SK-N-SH (cell line): ENCODE measurements around the gene DACH1. TPM values are rescaled to one million over a fixed set of nuclear protein-coding genes. Genes with fewer than 3 reads are reported as not detected.

ENCODE experiments used
- CTCF ChIA-PET: fragments of 300-600, 350-600 bp; formaldehyde crosslinking; extraction: SDS; loops from one replicate; lab custom pipeline; 2021; lab: Yijun Ruan, JAX
- POLR2A ChIA-PET: fragments of 350-600 bp; sonication (Branson Sonifier 250); formaldehyde crosslinking; extraction: SDS; loops from one replicate; lab custom pipeline; 2020; ENCODE audit warnings: antibody characterized with exemption, inconsistent platforms; lab: Yijun Ruan, JAX
- DNase-seq: peaks from one replicate; pipeline ENCODE4 v3.0.0; 2012
- H2AFZ ChIP-seq: fragments of 200-600 bp; sonication (generic); 2 replicates; pipeline ENCODE4 v1.8.1; 2016; ENCODE audit warnings: antibody characterized with exemption, mild to moderate bottlenecking, low read depth
- H3F3A ChIP-seq: fragments of 200-600 bp; sonication (generic); replicated peaks from 2 replicates; pipeline ENCODE3; 2016; ENCODE audit warnings: antibody characterized with exemption, mild to moderate bottlenecking; ENCODE audit not compliant: insufficient read depth
- H3K27ac ChIP-seq, 2 experiments: fragments of 200-500 bp in 1 of 2; fragments of 200-600 bp in 1 of 2; sonication (Bioruptor generic) in 1 of 2; sonication (generic), shearing (Covaris generic) in 1 of 2; 2 replicates each; pipeline versions ENCODE4 v1.5.1 to v1.6.1; 2014 to 2016; ENCODE audit warnings: low read depth in 2 of 2, inconsistent platforms in 1 of 2, low read length in 1 of 2, mild to moderate bottlenecking in 1 of 2, mixed read lengths in 1 of 2
- H3K27me3 ChIP-seq: fragments of 200-600 bp; sonication (generic), shearing (Covaris generic); 2 replicates; pipeline ENCODE4 v1.6.1; 2016; ENCODE audit warnings: mixed run types; ENCODE audit not compliant: insufficient read depth
- H3K36me3 ChIP-seq, 2 experiments: fragments of 200-500 bp in 1 of 2; fragments of 200-600 bp in 1 of 2; sonication (Bioruptor generic) in 1 of 2; sonication (generic) in 1 of 2; replicated peaks in 1 of 2; 2 replicates each; pipeline versions ENCODE3 to v1.5.1; 2014 to 2016; ENCODE audit warnings: low read length in 1 of 2, mild to moderate bottlenecking in 1 of 2; ENCODE audit not compliant: insufficient read depth in 2 of 2, control insufficient read depth in 1 of 2
- H3K4me1 ChIP-seq, 2 experiments: fragments of 200-500 bp in 1 of 2; fragments of 200-600 bp in 1 of 2; sonication (Bioruptor generic) in 1 of 2; sonication (generic), shearing (Covaris generic) in 1 of 2; 2 replicates each; pipeline versions ENCODE4 v1.5.1 to v1.6.1; 2014 to 2016; ENCODE audit warnings: low read depth in 1 of 2, low read length in 1 of 2, mixed run types in 1 of 2; ENCODE audit not compliant: insufficient read depth in 2 of 2, control insufficient read depth in 1 of 2
- H3K4me2 ChIP-seq: fragments of 200-600 bp; sonication (generic), shearing (Covaris generic); 2 replicates; pipeline ENCODE4 v1.6.1; 2017; ENCODE audit warnings: mixed run types
- H3K4me3 ChIP-seq, 2 experiments: fragments of 200-500 bp in 1 of 2; fragments of 200-600 bp in 1 of 2; sonication (Bioruptor generic) in 1 of 2; sonication (generic), shearing (Covaris generic) in 1 of 2; 2 replicates each; pipeline versions ENCODE4 v1.5.1 to v1.8.1; 2014 to 2016; ENCODE audit warnings: low read depth in 2 of 2, inconsistent platforms in 1 of 2, low read length in 1 of 2, mild to moderate bottlenecking in 1 of 2, mixed read lengths in 1 of 2, moderate library complexity in 1 of 2
- H3K79me2 ChIP-seq: fragments of 200-600 bp; sonication (generic); 2 replicates; pipeline ENCODE4 v1.8.1; 2017; ENCODE audit warnings: mild to moderate bottlenecking; ENCODE audit not compliant: insufficient read depth
- H3K9ac ChIP-seq: fragments of 200-600 bp; sonication (generic); 2 replicates; pipeline ENCODE4 v1.6.1; 2017; ENCODE audit warnings: mixed run types
- H3K9me2 ChIP-seq: fragments of 200-600 bp; sonication (generic); 2 replicates; pipeline ENCODE4 v1.6.1; 2017; ENCODE audit warnings: mixed run types
- H3K9me3 ChIP-seq: fragments of 200-600 bp; sonication (generic); 2 replicates; pipeline ENCODE4 v1.6.1; 2017; ENCODE audit warnings: mixed run types, mild to moderate bottlenecking, moderate library complexity
- H4K20me1 ChIP-seq: fragments of 200-600 bp; sonication (generic); 2 replicates; pipeline ENCODE4 v1.6.1; 2017; ENCODE audit warnings: mild to moderate bottlenecking, mixed run types; ENCODE audit not compliant: insufficient read depth
- FOXJ3 ChIP-seq: sonication (generic); formaldehyde crosslinking; IDR thresholded peaks from 2 replicates; pipeline ENCODE4 v1.5.1; 2020; ENCODE audit warnings: mild to moderate bottlenecking, missing genetic modification reagents
- GATA2 ChIP-seq: sonication (generic); formaldehyde crosslinking; IDR thresholded peaks from 2 replicates; pipeline ENCODE4 v1.5.0; 2020; ENCODE audit warnings: mild to moderate bottlenecking, missing genetic modification reagents
- RAD21 ChIP-seq: IDR thresholded peaks from 2 replicates; pipeline ENCODE4 v1.6.1; 2012; ENCODE audit warnings: mild to moderate bottlenecking, low read length
- SMC3 ChIP-seq: IDR thresholded peaks from 2 replicates; pipeline ENCODE4 v1.6.1; 2012; ENCODE audit warnings: low read depth, low read length, improper control_type of control experiment
- TAF1 ChIP-seq: IDR thresholded peaks from 2 replicates; pipeline ENCODE4 v1.6.1; 2012; ENCODE audit warnings: low read depth, mild to moderate bottlenecking, low read length, moderate library complexity, borderline replicate concordance
- TEAD4 ChIP-seq: IDR thresholded peaks from 2 replicates; pipeline ENCODE4 v1.4.0; 2012; ENCODE audit warnings: mild to moderate bottlenecking, borderline replicate concordance; ENCODE audit not compliant: insufficient read depth
- WGBS: methylation state at CpG from one replicate; pipeline ENCODE4 v1.1.6; 2017; ENCODE audit warnings: low lambda C conversion rate; 5-methylcytosine and 5-hydroxymethylcytosine counted together
- polyA plus RNA-seq, 3 experiments: library from polyadenylated mRNA; depleted of rRNA; stranded (reverse); fragments of >200 nt; gene quantifications; 2 replicates each; pipeline ENCODE4 v1.2.3, GENCODE V29; 2012
- TF ChIP-seq, protein P1 (sequence below): fragments of 150-350 bp; IDR thresholded peaks from 2 replicates; pipeline ENCODE4 v1.6.1; 2017; ENCODE audit warnings: antibody characterized with exemption, low read length, low read depth, borderline replicate concordance
- TF ChIP-seq, protein P2 (sequence below): IDR thresholded peaks from 2 replicates; pipeline ENCODE4 v1.4.0; 2012; ENCODE audit warnings: low read depth
- TF ChIP-seq, protein P3 (sequence below): IDR thresholded peaks from 2 replicates; pipeline ENCODE4 v1.4.0; 2012; ENCODE audit warnings: low read depth, borderline replicate concordance
- TF ChIP-seq, protein P4 (sequence below): IDR thresholded peaks from 2 replicates; pipeline ENCODE4 v1.4.0; 2012; ENCODE audit warnings: low read depth, borderline replicate concordance
- TF ChIP-seq, protein P5 (sequence below): fragments of 200-600 bp; sonication (generic); IDR thresholded peaks from 2 replicates; pipeline ENCODE4 v1.6.1; 2017; ENCODE audit warnings: antibody characterized with exemption, mild to moderate bottlenecking, moderate library complexity

The DACH1 gene
- polyA plus RNA-seq, 1 of the 3 experiments (the other 2 are of a cell fraction), result 0.21 TPM

DNA sequence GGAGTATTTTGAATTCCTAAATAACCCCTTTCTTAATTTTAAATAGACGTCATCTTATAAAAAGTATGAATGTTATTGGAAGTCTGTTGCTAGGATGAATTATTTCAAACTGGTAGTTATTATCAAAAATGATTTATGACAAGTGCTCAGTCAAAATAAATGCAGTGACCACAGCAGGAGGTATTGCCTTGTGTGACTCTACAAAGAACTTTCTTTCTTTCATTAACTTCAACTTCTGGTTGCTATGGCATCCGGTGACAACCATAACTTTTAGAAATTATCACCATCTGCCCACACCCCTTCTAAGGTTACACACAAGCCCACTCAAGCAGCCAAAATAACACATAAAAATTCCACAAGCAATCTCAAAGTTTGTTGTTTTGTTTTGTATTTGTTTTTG, 189.9 kb downstream of the DACH1 start (continued):
- TF ChIP-seq, protein P1, sequence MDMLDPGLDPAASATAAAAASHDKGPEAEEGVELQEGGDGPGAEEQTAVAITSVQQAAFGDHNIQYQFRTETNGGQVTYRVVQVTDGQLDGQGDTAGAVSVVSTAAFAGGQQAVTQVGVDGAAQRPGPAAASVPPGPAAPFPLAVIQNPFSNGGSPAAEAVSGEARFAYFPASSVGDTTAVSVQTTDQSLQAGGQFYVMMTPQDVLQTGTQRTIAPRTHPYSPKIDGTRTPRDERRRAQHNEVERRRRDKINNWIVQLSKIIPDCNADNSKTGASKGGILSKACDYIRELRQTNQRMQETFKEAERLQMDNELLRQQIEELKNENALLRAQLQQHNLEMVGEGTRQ, result no peak
- TF ChIP-seq, all 33 proteins: peak for 0

DNA sequence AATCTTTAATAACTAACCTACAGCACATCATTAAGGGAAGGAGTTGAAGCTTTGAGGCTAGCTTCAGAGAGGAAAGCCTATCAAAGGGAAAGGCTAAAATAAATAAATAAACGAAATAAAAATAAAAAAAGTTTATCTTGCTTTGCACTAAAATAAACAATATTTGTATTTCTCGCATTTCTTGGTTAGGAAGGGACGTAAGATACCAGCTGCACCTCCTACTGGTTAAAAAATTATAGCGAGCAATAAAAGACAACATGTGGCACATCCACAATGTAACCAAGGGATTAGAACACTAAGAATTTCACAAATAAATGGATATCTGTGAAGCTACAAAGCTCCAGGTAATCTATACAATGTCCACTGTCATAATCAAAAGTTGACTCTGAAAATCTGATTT, 194.5 kb downstream of the DACH1 start:
- H3K9ac ChIP-seq, result no peak overlapping the region
- H3K36me3 ChIP-seq, result no peaks in the 10 kb centered on the region
- no peak overlapping the region for H3K4me2 ChIP-seq
- ChIA-PET POLR2A (no interaction called here), CTCF (interaction anchor here (1.3 to 3.0 kb wide), 2 partner anchors 12 to 352 kb away, joined by 3 to 8 read pairs; no protein-coding TSS in a partner anchor)
- H3K9me3 ChIP-seq, result no peaks in the 10 kb centered on the region
- H2AFZ ChIP-seq, result no peak overlapping the region
- DNase-seq, result peak; percentile 17
- H4K20me1 ChIP-seq, result no peaks in the 10 kb centered on the region
- no peak overlapping the region for H3K4me3 ChIP-seq
- H3K27me3 ChIP-seq, result no peaks in the 10 kb centered on the region
- TF ChIP-seq, protein P2, sequence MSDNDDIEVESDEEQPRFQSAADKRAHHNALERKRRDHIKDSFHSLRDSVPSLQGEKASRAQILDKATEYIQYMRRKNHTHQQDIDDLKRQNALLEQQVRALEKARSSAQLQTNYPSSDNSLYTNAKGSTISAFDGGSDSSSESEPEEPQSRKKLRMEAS, result no peak
- TF ChIP-seq, protein P3, sequence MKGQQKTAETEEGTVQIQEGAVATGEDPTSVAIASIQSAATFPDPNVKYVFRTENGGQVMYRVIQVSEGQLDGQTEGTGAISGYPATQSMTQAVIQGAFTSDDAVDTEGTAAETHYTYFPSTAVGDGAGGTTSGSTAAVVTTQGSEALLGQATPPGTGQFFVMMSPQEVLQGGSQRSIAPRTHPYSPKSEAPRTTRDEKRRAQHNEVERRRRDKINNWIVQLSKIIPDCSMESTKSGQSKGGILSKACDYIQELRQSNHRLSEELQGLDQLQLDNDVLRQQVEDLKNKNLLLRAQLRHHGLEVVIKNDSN, result no peak
- TF ChIP-seq, protein P4, sequence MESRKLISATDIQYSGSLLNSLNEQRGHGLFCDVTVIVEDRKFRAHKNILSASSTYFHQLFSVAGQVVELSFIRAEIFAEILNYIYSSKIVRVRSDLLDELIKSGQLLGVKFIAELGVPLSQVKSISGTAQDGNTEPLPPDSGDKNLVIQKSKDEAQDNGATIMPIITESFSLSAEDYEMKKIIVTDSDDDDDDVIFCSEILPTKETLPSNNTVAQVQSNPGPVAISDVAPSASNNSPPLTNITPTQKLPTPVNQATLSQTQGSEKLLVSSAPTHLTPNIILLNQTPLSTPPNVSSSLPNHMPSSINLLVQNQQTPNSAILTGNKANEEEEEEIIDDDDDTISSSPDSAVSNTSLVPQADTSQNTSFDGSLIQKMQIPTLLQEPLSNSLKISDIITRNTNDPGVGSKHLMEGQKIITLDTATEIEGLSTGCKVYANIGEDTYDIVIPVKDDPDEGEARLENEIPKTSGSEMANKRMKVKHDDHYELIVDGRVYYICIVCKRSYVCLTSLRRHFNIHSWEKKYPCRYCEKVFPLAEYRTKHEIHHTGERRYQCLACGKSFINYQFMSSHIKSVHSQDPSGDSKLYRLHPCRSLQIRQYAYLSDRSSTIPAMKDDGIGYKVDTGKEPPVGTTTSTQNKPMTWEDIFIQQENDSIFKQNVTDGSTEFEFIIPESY, result no peak
- peak; percentile 33; the same call in 1 of the 2 replicates for TF ChIP-seq RAD21
- no peak for TF ChIP-seq FOXJ3 (CRISPR knock-in tag)
- TF ChIP-seq TAF1, result no peak
- TF ChIP-seq, protein P5, sequence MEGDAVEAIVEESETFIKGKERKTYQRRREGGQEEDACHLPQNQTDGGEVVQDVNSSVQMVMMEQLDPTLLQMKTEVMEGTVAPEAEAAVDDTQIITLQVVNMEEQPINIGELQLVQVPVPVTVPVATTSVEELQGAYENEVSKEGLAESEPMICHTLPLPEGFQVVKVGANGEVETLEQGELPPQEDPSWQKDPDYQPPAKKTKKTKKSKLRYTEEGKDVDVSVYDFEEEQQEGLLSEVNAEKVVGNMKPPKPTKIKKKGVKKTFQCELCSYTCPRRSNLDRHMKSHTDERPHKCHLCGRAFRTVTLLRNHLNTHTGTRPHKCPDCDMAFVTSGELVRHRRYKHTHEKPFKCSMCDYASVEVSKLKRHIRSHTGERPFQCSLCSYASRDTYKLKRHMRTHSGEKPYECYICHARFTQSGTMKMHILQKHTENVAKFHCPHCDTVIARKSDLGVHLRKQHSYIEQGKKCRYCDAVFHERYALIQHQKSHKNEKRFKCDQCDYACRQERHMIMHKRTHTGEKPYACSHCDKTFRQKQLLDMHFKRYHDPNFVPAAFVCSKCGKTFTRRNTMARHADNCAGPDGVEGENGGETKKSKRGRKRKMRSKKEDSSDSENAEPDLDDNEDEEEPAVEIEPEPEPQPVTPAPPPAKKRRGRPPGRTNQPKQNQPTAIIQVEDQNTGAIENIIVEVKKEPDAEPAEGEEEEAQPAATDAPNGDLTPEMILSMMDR, result peak; percentile 45
- TF ChIP-seq SMC3, result no peak
- TF ChIP-seq TEAD4, result no peak
- TF ChIP-seq GATA2 (CRISPR knock-in tag), result no peak
- TF ChIP-seq, all 33 proteins: peak for 2
- no peaks in the 10 kb centered on the region for H3K9me2 ChIP-seq
- no peaks in the 10 kb centered on the region for H3K79me2 ChIP-seq
- H3K4me1 ChIP-seq, result no peaks in the 10 kb centered on the region; a peak in 1 of 4 replicates
- no peaks in the 10 kb centered on the region for H3F3A ChIP-seq
- H3K27ac ChIP-seq, result no peak overlapping the region
- 69% methylated on average over 4 of the region's 4 CpGs for WGBS
